Inflammatory macrophage treated with lipopolysaccharide for 1 hour (primary cell): ENCODE measurements around the gene MMGT1.
"Not testable (repeated sequence)": the region's sequence is repeated elsewhere in the genome, so short reads cannot be mapped to it uniquely, and the experiment has no call there.

ENCODE experiments used
- DNase-seq, 2 donors: peaks; one replicate each; pipeline ENCODE4 v3.0.0-alpha.2; 2020 to 2022

The MMGT1 gene

GRCh38 chrX:135920516-135920915 is 53.3 kb downstream of the MMGT1 start:
- not testable (repeated sequence) for DNase-seq

DNA sequence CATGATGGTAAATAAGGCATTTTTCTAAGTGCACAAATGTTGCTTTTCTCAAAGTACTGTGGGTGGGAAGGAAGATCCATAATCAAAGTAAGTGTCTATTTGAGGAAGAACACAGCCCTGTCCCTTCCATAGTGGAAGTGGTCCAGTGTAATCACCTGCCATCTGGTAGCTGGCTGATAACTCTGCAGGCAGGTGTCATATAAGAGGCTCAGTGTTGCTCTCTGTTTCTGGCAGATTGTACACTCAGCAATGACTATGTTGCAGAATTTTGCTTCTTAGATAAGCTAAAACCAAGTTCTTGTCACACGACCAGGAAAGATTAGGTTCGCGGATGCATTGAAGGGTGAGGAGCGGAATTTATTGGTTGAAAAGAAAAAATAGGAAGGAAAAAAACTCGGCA is 59.4 kb downstream of the MMGT1 start:
- no peak for DNase-seq
